ENCODE results near the gene HOXA4. TPM values are rescaled to one million over a fixed set of nuclear protein-coding genes. Genes with fewer than 3 reads are reported as not detected.
A peak's percentile ranks its signal among the peaks of the same experiment; 100 is the strongest.

Gene HOXA4
- polyA plus RNA-seq, 1 experiment = 1.3 TPM

DNA sequence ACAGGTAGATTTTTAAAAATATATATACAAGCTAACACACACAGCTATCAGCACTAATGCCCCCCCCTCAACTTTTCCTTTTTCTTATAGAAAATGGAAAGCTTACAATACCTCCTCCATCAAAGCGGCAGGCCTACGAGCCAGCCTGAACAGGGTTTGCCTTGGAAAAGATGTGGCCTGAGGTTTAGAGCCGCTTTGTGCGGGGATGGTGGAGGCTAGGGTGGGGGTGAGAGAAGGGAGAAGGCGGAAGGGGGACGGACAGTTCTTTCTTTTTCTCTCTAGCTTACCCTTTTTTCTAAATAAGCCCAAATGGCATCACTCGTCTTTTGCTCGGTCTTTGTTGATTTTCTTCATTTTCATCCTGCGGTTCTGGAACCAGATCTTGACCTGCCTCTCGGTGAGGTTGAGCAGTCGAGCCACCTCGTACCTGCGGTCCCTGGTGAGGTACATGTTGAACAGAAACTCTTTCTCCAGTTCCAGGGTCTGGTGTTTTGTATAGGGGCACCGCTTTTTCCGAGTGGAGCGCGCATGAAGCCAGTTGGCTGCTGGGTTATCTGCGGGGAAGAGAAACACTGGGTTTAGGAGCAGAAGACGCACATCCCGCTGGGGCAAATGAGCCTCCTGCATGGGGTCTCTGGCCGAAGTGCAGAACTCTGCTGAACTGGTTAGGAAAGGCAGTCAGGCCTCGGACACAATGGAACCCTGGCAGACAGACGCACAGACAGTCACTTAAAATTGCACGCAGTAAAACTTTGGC, 32.9 kb upstream of the HOXA4 start:
- H3K36me3 ChIP-seq (ENCODE audit: control insufficient read depth, insufficient read depth, low read length) = peaks cover 16% of the 10 kb centered on the region
- POLR2A ChIA-PET = no interaction called here
- CTCF ChIA-PET = interaction anchor here (0.8 to 4.0 kb wide), 9 partner anchors 9 to 794 kb away, joined by 3 to 74 read pairs (median 7); partner anchors contain the start of genes HOXA10 and HOXA3
- TF ChIP-seq, protein P1, sequence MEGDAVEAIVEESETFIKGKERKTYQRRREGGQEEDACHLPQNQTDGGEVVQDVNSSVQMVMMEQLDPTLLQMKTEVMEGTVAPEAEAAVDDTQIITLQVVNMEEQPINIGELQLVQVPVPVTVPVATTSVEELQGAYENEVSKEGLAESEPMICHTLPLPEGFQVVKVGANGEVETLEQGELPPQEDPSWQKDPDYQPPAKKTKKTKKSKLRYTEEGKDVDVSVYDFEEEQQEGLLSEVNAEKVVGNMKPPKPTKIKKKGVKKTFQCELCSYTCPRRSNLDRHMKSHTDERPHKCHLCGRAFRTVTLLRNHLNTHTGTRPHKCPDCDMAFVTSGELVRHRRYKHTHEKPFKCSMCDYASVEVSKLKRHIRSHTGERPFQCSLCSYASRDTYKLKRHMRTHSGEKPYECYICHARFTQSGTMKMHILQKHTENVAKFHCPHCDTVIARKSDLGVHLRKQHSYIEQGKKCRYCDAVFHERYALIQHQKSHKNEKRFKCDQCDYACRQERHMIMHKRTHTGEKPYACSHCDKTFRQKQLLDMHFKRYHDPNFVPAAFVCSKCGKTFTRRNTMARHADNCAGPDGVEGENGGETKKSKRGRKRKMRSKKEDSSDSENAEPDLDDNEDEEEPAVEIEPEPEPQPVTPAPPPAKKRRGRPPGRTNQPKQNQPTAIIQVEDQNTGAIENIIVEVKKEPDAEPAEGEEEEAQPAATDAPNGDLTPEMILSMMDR (IDR thresholded peaks at IDR 0.05; ENCODE audit: insufficient read depth, low read depth, low read length) = no peak
- DNase-seq (ENCODE audit: low read depth) = no peak
- peak overlapping the region; percentile 72 for H3K4me3 ChIP-seq (ENCODE audit: low read depth, low read length)
- no peaks in the 10 kb centered on the region for H3K27me3 ChIP-seq (ENCODE audit: control insufficient read depth, insufficient read depth, low read length)

DNA sequence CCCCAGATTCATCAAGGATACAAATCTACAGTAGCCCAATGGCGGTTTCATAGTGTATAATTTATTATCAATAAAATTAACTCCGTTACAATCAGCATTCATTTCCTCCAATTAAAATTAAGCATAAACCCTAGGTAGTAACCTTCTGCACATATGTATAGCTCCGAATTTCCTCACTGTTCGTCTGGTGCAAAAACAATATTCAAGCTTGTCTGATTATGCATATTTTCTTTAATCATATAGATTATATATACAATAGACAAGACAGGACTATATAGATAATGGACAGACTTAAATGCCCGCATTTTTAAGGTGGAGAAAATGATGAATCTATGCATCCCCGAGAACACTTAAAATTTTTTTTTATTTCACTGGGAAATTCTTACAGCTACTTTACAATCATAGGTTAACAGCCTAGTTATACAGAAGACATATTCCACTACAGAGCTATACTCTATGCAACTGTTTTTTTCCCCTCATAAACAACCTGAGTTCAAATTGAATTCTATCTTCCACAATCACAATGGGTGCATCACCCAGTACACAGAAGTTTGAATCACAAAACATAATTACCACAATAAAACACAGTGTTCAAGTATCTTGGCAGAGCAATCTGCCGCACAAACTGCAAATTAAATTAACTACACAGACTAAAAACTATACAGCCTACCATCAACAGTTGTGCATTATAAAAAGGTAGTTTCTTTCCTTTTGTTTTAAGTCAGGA, 32.2 kb upstream of the HOXA4 start:
- peaks cover 14% of the 10 kb centered on the region for H3K36me3 ChIP-seq (ENCODE audit: control insufficient read depth, insufficient read depth, low read length)
- POLR2A ChIA-PET = no interaction called here
- CTCF ChIA-PET = interaction anchor here (0.5 to 4.0 kb wide), 16 partner anchors 9 to 1311 kb away, joined by 3 to 74 read pairs (median 6); partner anchors contain the start of genes HOXA10, HOXA13 and HOXA3
- DNase-seq (ENCODE audit: low read depth) = no peak
- TF ChIP-seq, protein P1 (IDR thresholded peaks at IDR 0.05; ENCODE audit: insufficient read depth, low read depth, low read length) = no peak
- H3K27me3 ChIP-seq (ENCODE audit: control insufficient read depth, insufficient read depth, low read length) = no peaks in the 10 kb centered on the region
- H3K4me3 ChIP-seq (ENCODE audit: low read depth, low read length) = peak overlapping the region; percentile 72

DNA sequence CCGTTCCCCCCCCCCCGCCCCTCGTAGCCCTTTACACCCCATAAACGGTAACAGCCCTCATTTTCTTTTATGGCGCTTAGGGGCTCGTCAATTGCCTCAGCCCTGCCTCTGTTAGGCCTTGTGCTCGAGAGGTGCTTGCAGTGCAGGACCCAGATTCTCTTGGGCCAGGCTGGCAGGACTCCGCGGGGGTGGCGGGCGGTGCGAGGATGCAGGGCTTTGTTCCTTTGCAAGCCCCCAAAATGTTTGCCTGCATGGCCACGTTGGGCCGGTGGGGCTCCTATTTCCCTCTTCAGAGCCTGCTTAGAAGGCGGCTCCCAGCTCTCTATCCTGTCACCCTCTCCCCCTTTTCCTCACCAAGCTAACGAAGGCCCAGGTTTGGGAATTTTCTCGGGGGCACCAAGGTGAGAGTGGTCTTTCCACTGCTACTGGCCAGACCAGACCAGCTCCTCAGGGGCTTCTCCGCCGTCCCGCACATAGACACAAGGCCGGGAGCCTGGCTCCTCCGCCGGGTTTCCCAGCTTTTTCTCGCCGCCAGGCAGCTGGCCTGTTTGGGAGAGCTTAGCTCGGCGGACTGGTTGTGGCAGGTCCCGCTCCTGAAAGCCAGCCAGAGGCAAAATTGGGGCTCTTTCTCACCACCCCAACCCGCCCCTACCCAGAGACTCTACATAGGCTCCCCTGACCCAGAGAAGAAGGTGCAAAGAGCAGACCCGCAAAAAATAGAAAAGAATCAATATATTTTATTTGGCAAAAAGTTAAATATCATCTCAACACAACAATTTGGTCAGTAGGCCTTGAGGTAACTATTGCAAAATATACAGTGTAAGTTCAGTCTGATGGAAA, 31.4 kb upstream of the HOXA4 start:
- peak overlapping the region; percentile 72 for H3K4me3 ChIP-seq (ENCODE audit: low read depth, low read length)
- POLR2A ChIA-PET = no interaction called here

DNA sequence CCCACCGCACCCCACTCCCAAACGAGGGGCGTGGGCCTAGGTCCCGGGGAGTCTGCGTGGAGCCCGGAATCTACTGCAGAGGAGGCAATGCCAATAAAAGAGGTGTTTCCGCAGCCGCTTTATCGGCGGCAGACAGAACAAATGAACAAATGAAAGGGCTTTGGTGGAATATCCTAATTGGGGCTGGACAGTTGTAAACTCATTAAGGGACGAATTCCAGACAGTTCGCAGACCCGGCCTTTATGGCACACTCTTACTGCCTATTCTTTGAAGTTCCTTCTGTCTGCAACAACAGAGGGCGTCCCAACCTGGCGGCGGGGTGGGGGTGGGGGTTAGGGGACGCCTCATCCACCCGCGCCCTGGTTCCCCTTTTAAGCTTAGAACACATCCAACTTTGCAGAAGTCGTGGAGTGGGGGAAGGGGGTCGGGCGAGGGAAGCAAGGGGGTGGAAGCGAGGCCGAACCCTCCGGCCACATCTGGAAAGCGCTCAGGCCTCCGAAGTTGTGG, 30.7 kb upstream of the HOXA4 start:
- DNase-seq (ENCODE audit: low read depth) = no peak
- TF ChIP-seq, protein P1 (IDR thresholded peaks at IDR 0.05; ENCODE audit: insufficient read depth, low read depth, low read length) = no peak
- Histone ChIP-seq H3K27me3 (ENCODE audit: control insufficient read depth, insufficient read depth, low read length) (no peaks in the 10 kb centered on the region), H3K4me3 (ENCODE audit: low read depth, low read length) (peak overlapping the region; percentile 72), H3K36me3 (ENCODE audit: control insufficient read depth, insufficient read depth, low read length) (peaks cover 14% of the 10 kb centered on the region)
- POLR2A ChIA-PET = interaction anchor here (0.6 kb wide), 2 partner anchors 31 to 34 kb away, joined by 3 to 12 read pairs; no protein-coding TSS in a partner anchor
- CTCF ChIA-PET = interaction anchor here (0.6 to 4.0 kb wide), 32 partner anchors 10 to 1268 kb away, joined by 3 to 74 read pairs (median 4); partner anchors contain the start of genes HOXA10, HOXA3 and HOXA5

More for the DNA sequence above, 31.4 kb upstream of the HOXA4 start:
- DNase-seq (ENCODE audit: low read depth) = no peak
- CTCF ChIA-PET = interaction anchor here (0.5 to 4.0 kb wide), 21 partner anchors 9 to 1310 kb away, joined by 3 to 74 read pairs (median 6); partner anchors contain the start of genes HOXA10, HOXA13, HOXA3 and HOXA5
- Histone ChIP-seq H3K27me3 (ENCODE audit: control insufficient read depth, insufficient read depth, low read length) (no peaks in the 10 kb centered on the region), H3K36me3 (ENCODE audit: control insufficient read depth, insufficient read depth, low read length) (peaks cover 14% of the 10 kb centered on the region)
- TF ChIP-seq, protein P1 (IDR thresholded peaks at IDR 0.05; ENCODE audit: insufficient read depth, low read depth, low read length) = no peak

All from BJ (cell line).